GM21515 (cell line): ENCODE measurements around the gene FGGY.

ENCODE experiments used
- ATAC-seq: cut with Tn5 transposase; IDR thresholded peaks from one replicate; pipeline ENCODE4 v1.9.1; 2021; ENCODE audit not compliant: unreplicated experiment

Gene FGGY

DNA sequence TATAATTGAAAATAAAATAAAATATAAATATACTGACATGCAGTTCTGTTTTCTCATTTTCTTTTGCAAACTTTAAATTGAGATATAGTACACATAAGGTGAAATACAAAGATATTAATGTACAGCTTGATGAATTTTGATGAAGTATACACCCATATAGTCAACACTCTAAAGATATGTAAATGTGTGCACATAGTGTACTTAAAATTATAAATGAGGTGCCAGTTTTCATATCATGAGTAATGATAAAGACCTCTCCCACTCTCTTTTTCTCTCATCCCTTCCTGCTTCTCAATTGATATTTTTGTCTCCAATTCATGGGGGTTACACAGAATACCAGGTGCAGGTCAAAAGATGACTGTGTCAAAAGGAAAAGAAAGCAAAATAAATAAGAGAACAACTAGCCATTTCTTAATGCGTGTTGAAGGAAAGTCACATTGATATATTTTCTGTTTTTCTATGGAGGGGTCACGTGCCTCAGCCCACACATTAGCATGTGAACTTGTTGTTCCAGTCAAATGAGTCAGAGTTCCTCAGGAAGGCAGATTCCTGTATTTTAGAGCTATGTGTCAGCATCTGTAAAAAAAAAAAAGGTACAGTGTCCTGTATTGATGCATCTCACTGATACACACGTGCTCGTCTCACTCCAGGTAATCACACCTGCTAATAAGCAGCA, 453.6 kb downstream of the FGGY start:
- no peak for ATAC-seq

DNA sequence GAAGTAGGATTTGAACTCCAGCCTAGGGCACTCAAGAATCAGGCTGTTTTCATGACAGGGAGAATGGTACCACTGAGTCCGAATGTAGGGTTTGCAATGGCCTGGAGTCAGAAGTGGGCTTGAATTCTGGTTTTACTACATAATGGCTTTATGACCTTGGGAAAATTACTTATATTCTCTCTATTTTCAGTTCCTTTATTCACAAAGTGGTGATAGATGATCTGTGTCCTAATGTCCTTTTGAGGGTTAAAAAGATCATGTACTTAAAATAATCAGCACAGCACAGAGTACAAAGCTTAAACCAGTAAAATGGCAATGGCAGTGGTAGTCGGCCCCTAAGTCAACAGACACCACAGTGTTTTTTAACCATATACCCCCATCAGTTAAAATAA, 454.1 kb downstream of the FGGY start:
- ATAC-seq, result no peak

- ATAC-seq, result no peak
Observed at GRCh38 chr1:59751801-59752200, 454.9 kb downstream of the FGGY start.

- peak; percentile 39 for ATAC-seq
Observed at GRCh38 chr1:59752556-59753414, 455.9 kb downstream of the FGGY start.

DNA sequence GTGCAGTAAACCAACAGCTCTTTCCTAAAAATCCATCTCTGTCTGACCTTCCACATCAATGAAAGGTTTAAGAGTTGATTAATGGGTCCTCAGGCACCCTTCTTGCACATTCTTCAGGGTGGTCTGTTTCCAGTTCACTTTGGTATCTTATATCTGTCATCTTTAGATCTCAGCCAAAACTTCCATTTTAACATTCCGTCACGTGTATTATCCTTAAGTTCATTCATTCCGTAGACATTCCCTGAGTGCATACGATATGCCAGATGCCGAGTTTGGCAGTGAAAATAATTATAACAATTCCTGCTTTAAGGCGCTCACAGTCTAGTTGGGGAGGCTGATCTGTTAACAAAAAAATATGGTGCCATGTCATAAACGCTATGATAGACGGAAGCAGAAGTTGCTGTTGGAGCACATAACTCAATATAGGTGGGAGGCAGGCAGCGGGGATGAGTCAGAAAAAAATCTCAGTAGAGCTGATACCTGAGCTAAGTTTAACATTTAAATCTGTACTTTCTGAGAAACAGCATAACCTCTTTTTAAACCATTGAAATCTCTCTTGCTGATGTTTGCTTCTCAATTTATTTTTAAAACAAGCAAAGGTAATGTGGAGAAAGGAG, 458.3 kb downstream of the FGGY start:
- no peak for ATAC-seq

GRCh38 chr1:59757197-59757747, 460.4 kb downstream of the FGGY start:
- no peak for ATAC-seq

DNA sequence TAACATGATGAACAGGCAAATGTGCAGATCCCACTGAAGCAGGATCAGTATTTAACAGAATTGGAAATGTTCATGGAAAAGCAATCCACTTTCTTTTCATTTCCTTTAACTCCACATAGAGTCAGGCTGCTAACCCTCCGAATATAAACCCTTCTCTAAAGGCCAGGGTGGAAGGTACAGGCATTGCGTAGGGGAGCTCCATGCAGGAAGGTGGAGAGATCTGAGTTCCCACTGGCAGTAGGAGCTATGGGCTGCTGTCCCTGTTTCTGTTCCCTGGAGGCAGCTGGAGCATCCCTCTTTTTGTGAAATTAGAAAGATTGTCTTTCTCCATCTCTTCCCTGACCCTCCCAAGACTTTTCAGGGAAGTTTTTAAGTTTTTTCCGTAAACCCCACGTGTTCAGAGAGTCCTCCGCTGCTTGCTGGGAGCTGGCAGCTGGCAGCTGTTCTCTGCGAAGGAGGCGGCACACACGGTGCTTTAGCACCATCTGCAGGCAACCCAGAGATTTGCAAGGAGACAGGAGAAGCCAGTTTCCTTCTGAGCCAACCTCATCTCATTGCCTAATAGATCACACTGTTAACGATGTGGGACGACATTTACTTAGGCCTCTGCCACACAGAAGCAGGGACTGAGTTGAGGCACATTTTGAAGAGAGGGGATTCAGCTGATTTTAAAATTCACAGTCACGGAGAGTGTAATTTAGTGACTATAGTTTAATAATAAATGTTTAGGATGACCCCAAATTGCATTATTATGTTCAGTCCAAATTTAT, 462.4 kb downstream of the FGGY start:
- ATAC-seq, result peak; percentile 84

DNA sequence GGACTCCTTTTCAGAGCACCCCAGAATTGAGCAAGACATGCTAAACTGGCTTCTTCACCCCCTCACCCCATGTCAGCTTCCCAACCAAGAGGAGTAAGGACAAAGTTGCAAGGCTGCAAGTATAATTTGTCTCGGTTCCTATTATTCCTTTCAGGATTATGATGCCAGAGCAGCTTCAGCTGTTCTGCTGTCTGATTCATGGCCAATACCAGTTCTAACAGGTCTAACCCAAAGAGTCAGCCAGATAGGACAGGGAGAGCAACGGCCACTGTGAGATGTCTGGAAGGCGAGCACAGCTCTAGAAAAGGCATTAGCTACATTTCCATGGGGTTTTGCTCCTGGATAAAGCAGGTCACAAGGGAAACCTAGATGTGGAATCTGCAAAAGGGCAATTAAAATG, 464.5 kb downstream of the FGGY start:
- ATAC-seq, result no peak

GRCh38 chr1:59763418-59763817, 466.5 kb downstream of the FGGY start:
- ATAC-seq, result no peak

- no peak for ATAC-seq
Observed at GRCh38 chr1:59765011-59765730, 468.3 kb downstream of the FGGY start.

- ATAC-seq, result no peak
Observed at GRCh38 chr1:59766227-59766855, 469.4 kb downstream of the FGGY start.

GRCh38 chr1:59767119-59767518, 470.2 kb downstream of the FGGY start:
- ATAC-seq, result no peak

DNA sequence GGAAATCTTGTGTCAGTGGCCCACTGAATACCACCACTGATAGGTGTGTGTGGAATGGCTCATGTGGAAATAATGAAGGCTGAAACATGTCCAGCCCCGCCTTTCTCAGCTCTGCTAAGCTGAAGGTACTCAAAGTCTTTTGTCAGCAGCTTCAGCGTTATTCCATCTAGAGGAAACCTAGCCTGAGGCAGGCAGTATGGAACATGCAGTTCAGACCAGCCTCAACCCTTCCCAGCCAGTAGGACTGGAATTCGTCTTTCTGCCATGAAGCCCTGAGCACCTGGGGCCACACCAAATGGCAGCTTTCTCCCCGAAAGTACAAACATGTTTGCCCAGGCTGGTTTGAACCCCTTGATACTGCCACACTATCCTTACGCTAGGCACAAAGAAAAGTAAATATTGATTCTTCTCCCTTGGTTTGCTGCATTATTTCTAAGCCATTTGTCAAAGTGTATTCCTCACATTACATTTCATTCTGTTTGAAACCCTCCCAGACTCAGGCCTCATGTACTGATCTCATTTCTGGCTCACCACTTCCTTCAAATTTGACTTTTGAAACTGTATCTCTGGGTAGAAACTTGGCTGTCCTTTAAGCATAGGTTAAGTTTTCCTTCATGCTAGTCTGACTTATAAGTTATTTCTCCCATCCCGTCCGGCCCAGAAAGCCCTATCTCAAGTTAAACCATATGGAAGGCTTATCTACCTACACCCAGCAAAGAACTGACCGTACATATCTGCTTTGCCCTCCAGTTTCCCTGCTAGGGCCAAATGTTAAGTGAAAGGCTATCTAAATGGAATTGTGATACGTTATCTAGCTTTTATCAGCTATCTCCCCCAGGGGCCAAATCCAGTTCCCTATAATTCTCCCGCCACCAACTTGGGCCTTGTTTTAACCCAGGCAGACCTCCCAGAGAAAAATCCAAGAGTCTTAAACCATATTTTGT, 472.2 kb downstream of the FGGY start:
- no peak for ATAC-seq

DNA sequence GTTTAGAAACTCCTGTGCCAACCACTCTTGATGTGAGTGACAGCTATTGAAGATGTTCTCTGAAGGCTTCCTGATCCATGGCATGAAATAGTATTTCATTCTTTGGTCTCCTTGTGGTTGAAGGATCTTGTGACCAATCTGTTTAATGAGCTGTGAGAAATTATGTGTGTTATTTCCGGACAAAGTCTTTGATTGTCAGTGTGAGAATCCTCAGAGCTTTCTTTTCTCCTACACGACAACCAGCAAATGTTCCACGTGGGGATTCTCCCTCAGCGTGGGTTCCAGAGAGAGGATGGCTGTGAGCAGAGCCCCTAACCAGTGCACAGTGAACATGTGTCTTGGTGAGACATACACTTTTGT, 472.8 kb downstream of the FGGY start:
- no peak for ATAC-seq

GRCh38 chr1:59771361-59771760, 474.5 kb downstream of the FGGY start:
- ATAC-seq, result no peak

- ATAC-seq, result no peak
Observed at GRCh38 chr1:59775480-59775879, 478.6 kb downstream of the FGGY start.

- no peak for ATAC-seq
Observed at GRCh38 chr1:59776960-59777852, 480.3 kb downstream of the FGGY start.

GRCh38 chr1:59779949-59780348, 483.1 kb downstream of the FGGY start:
- ATAC-seq, result no peak
